Neural cell (in vitro differentiated cells): ENCODE results near the gene PPARGC1A.

Source experiments
- EP300 ChIP-seq: fragments of 450-650 bp; conservative IDR thresholded peaks from 2 replicates; pipeline ENCODE4 v1.6.1; 2014; ENCODE audit warnings: antibody characterized with exemption, mild to moderate bottlenecking, moderate library complexity; ENCODE audit not compliant: poor library complexity, severe bottlenecking
- EZH2 ChIP-seq: fragments of 200-600, 300-800 bp; shearing (Covaris generic), sonication (generic); IDR thresholded peaks from 2 replicates; pipeline ENCODE4 v1.6.1; 2014; ENCODE audit warnings: antibody characterized with exemption, low read length, borderline replicate concordance, mild to moderate bottlenecking; ENCODE audit not compliant: insufficient read depth, poor library complexity, severe bottlenecking
- POLR2AphosphoS5 ChIP-seq: IDR thresholded peaks from 2 replicates; pipeline ENCODE4 v1.6.1; 2012
- SMC3 ChIP-seq: fragments of 450-650 bp; conservative IDR thresholded peaks from 2 replicates; pipeline ENCODE4 v1.6.1; 2014; ENCODE audit warnings: antibody characterized with exemption, mild to moderate bottlenecking, moderate library complexity; ENCODE audit not compliant: poor library complexity
- TAF1 ChIP-seq: IDR thresholded peaks from 2 replicates; pipeline ENCODE4 v1.6.1; 2012; ENCODE audit warnings: low read depth
- TF ChIP-seq, protein P1 (sequence below): fragments of 450-650 bp; IDR thresholded peaks from 2 replicates; pipeline ENCODE4 v1.5.1; 2014; ENCODE audit warnings: antibody characterized with exemption, mild to moderate bottlenecking, moderate library complexity; ENCODE audit not compliant: poor library complexity, severe bottlenecking

DNA sequence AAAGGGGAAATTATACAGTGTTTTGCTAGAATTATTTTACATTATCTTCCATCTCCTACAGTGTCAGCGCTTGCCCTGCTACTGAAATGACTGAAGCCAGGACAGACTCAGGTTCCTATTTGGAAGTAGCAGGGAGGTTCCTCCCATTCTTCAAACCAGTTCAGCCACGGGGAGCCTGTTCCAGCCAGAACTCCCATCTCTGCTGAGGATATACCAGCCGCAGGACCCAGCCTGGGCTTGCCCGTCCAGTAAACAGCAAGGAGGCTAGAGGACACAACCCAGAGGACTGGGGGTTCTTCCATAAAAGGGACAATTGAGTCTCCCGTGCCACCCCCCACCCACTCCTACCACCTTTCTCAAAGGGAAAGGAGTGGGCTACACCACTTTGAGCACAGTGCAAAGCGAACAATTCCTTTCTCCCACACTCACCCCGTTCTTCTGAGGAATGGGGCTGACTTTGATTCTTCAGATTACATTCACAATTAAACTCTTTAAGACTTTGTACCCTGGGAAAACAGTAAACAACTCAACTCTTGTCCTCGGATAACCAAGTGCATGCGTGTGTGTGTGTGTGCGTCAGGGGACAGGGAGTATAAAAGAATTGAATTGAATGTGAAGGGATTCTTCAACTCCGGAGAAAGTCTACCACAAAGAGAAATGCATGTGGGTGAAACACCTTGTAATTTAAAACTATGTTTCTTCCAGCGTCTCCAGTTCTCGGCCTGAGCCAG lies 31.0 kb upstream of the PPARGC1A start:
- TF ChIP-seq, protein P1, sequence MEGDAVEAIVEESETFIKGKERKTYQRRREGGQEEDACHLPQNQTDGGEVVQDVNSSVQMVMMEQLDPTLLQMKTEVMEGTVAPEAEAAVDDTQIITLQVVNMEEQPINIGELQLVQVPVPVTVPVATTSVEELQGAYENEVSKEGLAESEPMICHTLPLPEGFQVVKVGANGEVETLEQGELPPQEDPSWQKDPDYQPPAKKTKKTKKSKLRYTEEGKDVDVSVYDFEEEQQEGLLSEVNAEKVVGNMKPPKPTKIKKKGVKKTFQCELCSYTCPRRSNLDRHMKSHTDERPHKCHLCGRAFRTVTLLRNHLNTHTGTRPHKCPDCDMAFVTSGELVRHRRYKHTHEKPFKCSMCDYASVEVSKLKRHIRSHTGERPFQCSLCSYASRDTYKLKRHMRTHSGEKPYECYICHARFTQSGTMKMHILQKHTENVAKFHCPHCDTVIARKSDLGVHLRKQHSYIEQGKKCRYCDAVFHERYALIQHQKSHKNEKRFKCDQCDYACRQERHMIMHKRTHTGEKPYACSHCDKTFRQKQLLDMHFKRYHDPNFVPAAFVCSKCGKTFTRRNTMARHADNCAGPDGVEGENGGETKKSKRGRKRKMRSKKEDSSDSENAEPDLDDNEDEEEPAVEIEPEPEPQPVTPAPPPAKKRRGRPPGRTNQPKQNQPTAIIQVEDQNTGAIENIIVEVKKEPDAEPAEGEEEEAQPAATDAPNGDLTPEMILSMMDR: no peak
- TF ChIP-seq POLR2AphosphoS5 (no peak), TAF1 (no peak), SMC3 (no peak), EZH2 (no peak), EP300 (no peak)
